ENCODE results near the gene ITGB1.

- TF ChIP-seq ATF2 (CRISPR knock-in tag; IDR thresholded peaks at IDR 0.05; ENCODE audit: borderline replicate concordance, low read depth): no peak
- no peak for TF ChIP-seq FOXJ3 (CRISPR knock-in tag; IDR thresholded peaks at IDR 0.05; ENCODE audit: borderline replicate concordance)
Observed at GRCh38 chr10:32901815-32902214, 56.2 kb downstream of the ITGB1 start.

All from WTC11 (cell line).